Activated B cell treated with CpG ODN at 0.5 μM for 24 hours (primary cell): ENCODE data around the gene CLIC6. TPM values are rescaled to one million over a fixed set of nuclear protein-coding genes. Genes with fewer than 3 reads are reported as not detected.

Source experiments
- ATAC-seq: fragments of 200-7000 bp; cut with Tn5 transposase; one replicate; pipeline ENCODE4 v1.10.0; 2021; ENCODE audit warnings: low read depth, mild to moderate bottlenecking, moderate library complexity
- CTCF ChIA-PET: fragments of 350-600 bp; sonication (Branson Sonifier 250); formaldehyde crosslinking; loops from one replicate; lab custom pipeline; 2021; ENCODE audit warnings: antibody characterized with exemption; lab: Charles Lee
- POLR2A ChIA-PET: fragments of 350-600 bp; sonication (Branson Sonifier 250); formaldehyde crosslinking; loops from one replicate; lab custom pipeline; 2021; ENCODE audit warnings: antibody characterized with exemption; lab: Charles Lee
- DNase-seq: peaks from one replicate; pipeline ENCODE4 v3.0.0; 2022
- H3K27ac Mint-ChIP-seq: one replicate; pipeline ENCODE4 v1.8.0; 2020; ENCODE audit warnings: mixed read lengths
- H3K27me3 Mint-ChIP-seq: one replicate; pipeline ENCODE4 v1.8.0; 2021; ENCODE audit warnings: mixed read lengths
- H3K36me3 Mint-ChIP-seq: one replicate; pipeline ENCODE4 v1.8.0; 2021; ENCODE audit warnings: low read depth, mixed read lengths
- H3K4me1 Mint-ChIP-seq: one replicate; pipeline ENCODE4 v1.8.0; 2021; ENCODE audit warnings: mixed read lengths
- H3K4me3 Mint-ChIP-seq: one replicate; pipeline ENCODE4 v1.8.0; 2020; ENCODE audit warnings: mild to moderate bottlenecking, mixed read lengths
- H3K9me3 Mint-ChIP-seq: one replicate; pipeline ENCODE4 v1.8.0; 2020; ENCODE audit warnings: mixed read lengths
- intact Hi-C: fragments of 100-400 bp; cut with micrococcal nuclease; formaldehyde crosslinking; loops from one replicate; pipeline ENCODE4 v1.15.1; 2024
- total RNA-seq: library from RNA; stranded (reverse); gene quantifications from 2 replicates; pipeline ENCODE4 v1.2.3, GENCODE V29; 2022
- TF ChIP-seq, protein P1 (sequence below): fragments of 200-600 bp; IDR thresholded peaks from one replicate; pipeline ENCODE4 v1.8.0; 2022; ENCODE audit warnings: antibody characterized with exemption, mild to moderate bottlenecking

Gene CLIC6
- total RNA-seq, 1 donor from 2014 or later, result not detected

DNA sequence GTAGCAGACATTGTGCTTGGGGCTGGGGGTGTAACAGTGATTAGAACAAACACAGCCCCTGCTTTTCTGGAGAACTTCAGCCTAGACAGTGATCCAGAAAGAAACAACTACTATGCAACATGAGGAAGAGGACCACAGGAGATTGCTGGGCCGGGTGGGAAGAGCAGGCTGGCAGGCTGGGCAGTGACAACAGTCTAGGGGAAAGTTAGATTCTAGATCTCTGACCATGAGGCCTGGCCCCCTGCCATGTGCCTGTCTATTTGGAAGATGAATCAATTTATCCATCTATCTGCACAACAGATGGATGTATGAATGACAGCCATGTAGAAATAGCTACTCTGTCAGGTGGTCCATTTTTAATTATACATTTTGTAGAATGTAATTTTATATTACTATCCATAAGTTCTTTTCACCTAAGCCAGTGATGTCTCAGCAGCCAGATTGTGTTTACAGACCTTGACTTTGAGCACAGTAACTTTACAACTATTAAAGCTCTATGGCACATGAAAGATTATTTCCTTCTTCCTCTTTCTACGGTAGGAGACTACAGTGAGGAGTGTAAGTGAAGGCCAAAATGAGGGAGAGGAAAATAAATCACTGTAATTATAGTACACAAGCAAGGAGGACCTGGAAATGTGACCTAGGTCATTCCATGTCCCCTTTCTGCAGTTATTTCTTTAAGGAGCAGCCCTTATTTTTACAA lies 15.5 kb downstream of the CLIC6 start:
- ChIA-PET CTCF (no interaction called here), POLR2A (no interaction called here)
- Mint-ChIP-seq H3K4me3 (no peak overlapping the region), H3K4me1 (no peaks in the 10 kb centered on the region), H3K27ac (no peak overlapping the region), H3K36me3 (peaks cover 5% of the 10 kb centered on the region), H3K9me3 (peaks cover 20% of the 10 kb centered on the region), H3K27me3 (peaks cover 2% of the 10 kb centered on the region)
- intact Hi-C loops, result no loop called here
- DNase-seq (no peak), ATAC-seq (no peak)
- TF ChIP-seq, protein P1, sequence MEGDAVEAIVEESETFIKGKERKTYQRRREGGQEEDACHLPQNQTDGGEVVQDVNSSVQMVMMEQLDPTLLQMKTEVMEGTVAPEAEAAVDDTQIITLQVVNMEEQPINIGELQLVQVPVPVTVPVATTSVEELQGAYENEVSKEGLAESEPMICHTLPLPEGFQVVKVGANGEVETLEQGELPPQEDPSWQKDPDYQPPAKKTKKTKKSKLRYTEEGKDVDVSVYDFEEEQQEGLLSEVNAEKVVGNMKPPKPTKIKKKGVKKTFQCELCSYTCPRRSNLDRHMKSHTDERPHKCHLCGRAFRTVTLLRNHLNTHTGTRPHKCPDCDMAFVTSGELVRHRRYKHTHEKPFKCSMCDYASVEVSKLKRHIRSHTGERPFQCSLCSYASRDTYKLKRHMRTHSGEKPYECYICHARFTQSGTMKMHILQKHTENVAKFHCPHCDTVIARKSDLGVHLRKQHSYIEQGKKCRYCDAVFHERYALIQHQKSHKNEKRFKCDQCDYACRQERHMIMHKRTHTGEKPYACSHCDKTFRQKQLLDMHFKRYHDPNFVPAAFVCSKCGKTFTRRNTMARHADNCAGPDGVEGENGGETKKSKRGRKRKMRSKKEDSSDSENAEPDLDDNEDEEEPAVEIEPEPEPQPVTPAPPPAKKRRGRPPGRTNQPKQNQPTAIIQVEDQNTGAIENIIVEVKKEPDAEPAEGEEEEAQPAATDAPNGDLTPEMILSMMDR, result no peak

DNA sequence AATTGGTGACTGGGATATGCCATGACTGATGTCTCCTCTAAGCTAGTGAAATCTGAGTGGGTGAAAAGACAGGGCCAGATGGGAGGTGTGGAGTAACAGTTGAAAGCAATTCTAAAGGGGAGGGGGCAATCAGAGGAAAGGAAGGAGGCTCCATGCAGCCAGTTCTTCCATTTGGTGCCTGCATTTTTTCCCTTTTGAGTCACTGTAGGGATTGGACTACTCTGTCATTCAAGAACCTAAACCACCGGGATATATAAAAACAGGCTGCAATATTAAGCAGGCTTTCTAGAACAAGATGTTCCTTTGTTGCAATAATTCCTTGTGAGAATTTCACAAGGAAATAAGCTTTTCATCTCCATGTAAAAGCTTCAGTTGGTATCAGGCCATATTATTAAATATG lies 18.3 kb downstream of the CLIC6 start:
- Mint-ChIP-seq H3K4me1 (no peaks in the 10 kb centered on the region), H3K27ac (no peak overlapping the region)

GRCh38 chr21:34687745-34688144 lies 19.0 kb downstream of the CLIC6 start:
- CTCF ChIA-PET, result interaction anchor here (0.6 to 1.2 kb wide), 2 partner anchors 65 to 1153 kb away, joined by 3 to 4 read pairs; no protein-coding TSS in a partner anchor
- Mint-ChIP-seq H3K4me3 (no peak overlapping the region), H3K36me3 (no peaks in the 10 kb centered on the region), H3K27me3 (peaks cover 7% of the 10 kb centered on the region), H3K4me1 (no peaks in the 10 kb centered on the region), H3K9me3 (no peaks in the 10 kb centered on the region), H3K27ac (no peak overlapping the region)
- POLR2A ChIA-PET, result no interaction called here
- ATAC-seq, result no peak
- DNase-seq, result no peak
- intact Hi-C loops, result no loop called here
- TF ChIP-seq, protein P1, result no peak

More for the DNA sequence above, 18.3 kb downstream of the CLIC6 start:
- H3K27me3 Mint-ChIP-seq, result peaks cover 8% of the 10 kb centered on the region
- intact Hi-C loops, result no loop called here
- ChIA-PET CTCF (no interaction called here), POLR2A (no interaction called here)
- TF ChIP-seq, protein P1, result no peak
- DNase-seq (no peak), ATAC-seq (no peak)
- H3K36me3 Mint-ChIP-seq, result no peaks in the 10 kb centered on the region
- H3K9me3 Mint-ChIP-seq, result peaks cover 2% of the 10 kb centered on the region
- no peak overlapping the region for H3K4me3 Mint-ChIP-seq

DNA sequence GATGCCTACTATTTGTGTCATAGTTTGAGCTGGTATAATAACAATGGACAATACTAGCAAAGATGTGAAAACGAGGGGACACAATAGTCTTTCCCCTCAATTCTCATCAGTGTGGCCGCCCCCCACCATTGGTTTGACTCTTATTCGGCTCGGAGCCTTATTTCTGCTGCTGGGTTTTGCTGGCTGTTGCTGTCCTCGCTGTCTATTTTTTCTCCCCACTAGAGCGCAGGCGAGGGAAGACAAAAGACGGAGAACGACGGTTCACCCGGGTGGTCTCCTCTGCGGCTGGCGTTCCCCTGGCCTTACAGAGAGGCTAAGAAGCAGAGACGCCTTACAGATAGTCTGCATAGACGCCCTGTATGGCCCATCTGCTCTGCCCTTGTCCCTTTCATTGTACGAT lies 19.4 kb downstream of the CLIC6 start:
- TF ChIP-seq, protein P1, result no peak
- H3K36me3 Mint-ChIP-seq, result no peaks in the 10 kb centered on the region
- CTCF ChIA-PET, result interaction anchor here (0.6 to 1.2 kb wide), 2 partner anchors 66 to 1152 kb away, joined by 3 to 4 read pairs; no protein-coding TSS in a partner anchor
- DNase-seq, result no peak
- no peaks in the 10 kb centered on the region for H3K4me1 Mint-ChIP-seq
- no peaks in the 10 kb centered on the region for H3K9me3 Mint-ChIP-seq
- no peak for ATAC-seq
- no peak overlapping the region for H3K27ac Mint-ChIP-seq
- intact Hi-C loops, result no loop called here
- H3K4me3 Mint-ChIP-seq, result no peak overlapping the region
- POLR2A ChIA-PET, result no interaction called here
- H3K27me3 Mint-ChIP-seq, result peaks cover 11% of the 10 kb centered on the region

- Mint-ChIP-seq H3K36me3 (no peaks in the 10 kb centered on the region), H3K4me3 (no peak overlapping the region), H3K27me3 (peaks cover 13% of the 10 kb centered on the region), H3K9me3 (no peaks in the 10 kb centered on the region), H3K27ac (no peak overlapping the region), H3K4me1 (no peaks in the 10 kb centered on the region)
- intact Hi-C loops, result no loop called here
- ATAC-seq (no peak), DNase-seq (no peak)
- POLR2A ChIA-PET, result interaction anchor here (0.6 kb wide), 2 partner anchors 13 to 359 kb away, joined by 3 to 5 read pairs; no protein-coding TSS in a partner anchor
- TF ChIP-seq, protein P1, result no peak
- CTCF ChIA-PET, result interaction anchor here (1.2 kb wide), 1 partner anchor 1152 kb away, joined by 4 read pairs; no protein-coding TSS in a partner anchor
These were observed 19.9 kb downstream of the CLIC6 start for GRCh38 chr21:34688715-34689114.
